Fibroblast of lung (primary cell): ENCODE results near the gene NFS1. TPM values are rescaled to one million over a fixed set of nuclear protein-coding genes. Genes with fewer than 3 reads are reported as not detected.

Source experiments
- DNase-seq, 2 donors: peaks; one replicate each; pipeline versions ENCODE4 v3.0.0 to v3.0.0-alpha.2; 2010; ENCODE audit warnings: low read depth in 2 of 2
- H2AFZ ChIP-seq: 2 replicates; pipeline ENCODE4 v1.5.1; 2012; ENCODE audit warnings: low read length, control low read depth, inconsistent platforms
- H3K27ac ChIP-seq: 2 replicates; pipeline ENCODE4 v1.5.1; 2011; ENCODE audit warnings: low read length, control low read depth; ENCODE audit not compliant: insufficient read depth
- H3K27me3 ChIP-seq: 2 replicates; pipeline ENCODE4 v1.5.1; 2011; ENCODE audit warnings: mild to moderate bottlenecking, low read length; ENCODE audit not compliant: control insufficient read depth, insufficient read depth
- H3K36me3 ChIP-seq: 2 replicates; pipeline ENCODE4 v1.5.1; 2011; ENCODE audit warnings: low read length; ENCODE audit not compliant: control insufficient read depth, insufficient read depth
- H3K4me1 ChIP-seq: 2 replicates; pipeline ENCODE4 v1.5.1; 2011; ENCODE audit warnings: low read length; ENCODE audit not compliant: control insufficient read depth, insufficient read depth; ENCODE audit errors: extremely low read depth
- H3K4me2 ChIP-seq: 2 replicates; pipeline ENCODE4 v1.5.1; 2011; ENCODE audit warnings: low read length, control low read depth; ENCODE audit not compliant: insufficient read depth; ENCODE audit errors: extremely low read depth
- H3K4me3 ChIP-seq, 4 experiments: fragments of 200-600 bp in 1 of 4; sonication (generic) in 1 of 4; replicated peaks in 1 of 4; 2 replicates each; pipeline ENCODE4 v1.5.1; 2011 to 2016; ENCODE audit warnings: low read length in 4 of 4, low read depth in 3 of 4, mild to moderate bottlenecking in 3 of 4, control low read depth in 2 of 4, inconsistent platforms in 1 of 4, mixed read lengths in 1 of 4; ENCODE audit not compliant: insufficient read depth in 1 of 4; ENCODE audit errors: control extremely low read depth in 1 of 4
- H3K79me2 ChIP-seq: 2 replicates; pipeline ENCODE4 v1.5.1; 2012; ENCODE audit warnings: mild to moderate bottlenecking, low read length, inconsistent platforms; ENCODE audit not compliant: control insufficient read depth, insufficient read depth
- H3K9ac ChIP-seq: 2 replicates; pipeline ENCODE4 v1.5.1; 2011; ENCODE audit warnings: mild to moderate bottlenecking, low read length, control low read depth; ENCODE audit not compliant: insufficient read depth
- H3K9me3 ChIP-seq: 2 replicates; pipeline ENCODE4 v1.5.1; 2012; ENCODE audit warnings: low read depth, low read length; ENCODE audit not compliant: control insufficient read depth, insufficient read depth
- H4K20me1 ChIP-seq: 2 replicates; pipeline ENCODE4 v1.5.1; 2011; ENCODE audit warnings: low read length; ENCODE audit not compliant: control insufficient read depth, insufficient read depth; ENCODE audit errors: extremely low read depth
- EZH2 ChIP-seq: IDR thresholded peaks from 2 replicates; pipeline ENCODE4 v1.5.1; 2012; ENCODE audit warnings: low read length, control low read depth, mild to moderate bottlenecking; ENCODE audit errors: missing control alignments
- polyA plus RNA-seq, 2 donors: library from polyadenylated mRNA; depleted of rRNA in 1 of 2; stranded (reverse) in 1 of 2; unstranded in 1 of 2; fragments of >200 nt; gene quantifications; 2 replicates each; pipeline ENCODE4 v1.2.1, GENCODE V29; 2011 to 2012; ENCODE audit warnings: missing spikeins in 1 of 2
- total RNA-seq: library from RNA; depleted of rRNA; stranded (reverse); fragments of >200 nt; gene quantifications from 2 replicates; pipeline ENCODE4 v1.2.1, GENCODE V29; 2014
- TF ChIP-seq, protein P1 (sequence below), 2 donors: IDR thresholded peaks in 1 of 2; conservative IDR thresholded peaks in 1 of 2; 1 replicate in 1 of 2; 2 replicates in 1 of 2; pipeline ENCODE4 v1.5.1; 2011 to 2012; ENCODE audit warnings: low read length in 2 of 2, control low read depth in 1 of 2, inconsistent platforms in 1 of 2, low read depth in 1 of 2, mild to moderate bottlenecking in 1 of 2

The NFS1 gene
- total and polyA plus RNA-seq, 2 donors (not counting 1 experiment from before 2014, with no cell fraction given) = 31.7 to 34.7 TPM

DNA sequence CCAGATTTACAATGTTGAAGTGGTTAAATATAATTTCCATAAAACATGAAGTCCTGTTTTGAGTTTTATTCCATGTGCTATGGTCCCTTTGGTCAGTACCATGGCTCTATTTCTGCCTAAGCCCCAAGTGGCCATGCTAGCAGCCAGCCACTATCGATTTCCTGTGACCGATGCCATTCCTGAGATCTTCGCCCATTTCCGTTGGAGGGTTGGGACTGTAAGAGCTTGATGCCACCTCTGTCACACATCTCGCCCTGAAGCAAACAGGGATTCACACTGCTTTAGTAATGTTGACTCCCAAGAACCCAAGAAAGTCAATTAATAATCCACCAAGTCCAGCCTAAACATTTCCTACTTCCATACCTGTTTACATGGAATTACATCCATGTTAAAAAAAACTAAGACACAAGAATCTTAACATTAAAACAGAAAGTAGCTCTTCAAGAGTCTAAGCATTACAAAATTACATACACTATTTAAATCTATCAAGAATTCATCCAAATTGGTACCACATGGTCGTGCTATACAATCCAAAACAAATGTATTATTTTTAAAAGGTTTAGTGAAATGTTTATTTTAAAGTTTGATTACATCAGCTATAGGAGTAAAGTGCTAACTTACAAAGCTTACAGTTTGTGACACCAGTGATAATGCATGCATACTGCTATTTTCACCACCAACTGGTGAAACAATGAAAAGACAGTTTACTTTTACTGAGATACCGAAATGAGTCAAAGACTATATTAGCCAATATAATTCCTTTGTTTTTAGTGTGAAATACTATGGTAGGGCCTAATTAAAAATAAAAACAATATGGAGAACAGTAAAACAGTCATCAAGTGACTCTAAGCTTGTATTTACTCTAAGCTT is 40.4 kb upstream of the NFS1 start:
- Histone ChIP-seq H3K79me2 (peaks cover 78% of the 10 kb centered on the region), H3K27ac (no peak overlapping the region), H3K4me3 (peak overlapping the region; percentile 93 to 97 (median 96)), H3K9ac (no peak overlapping the region), H3K27me3 (no peaks in the 10 kb centered on the region), H3K4me2 (peak overlapping the region; percentile 98), H4K20me1 (peaks cover 10% of the 10 kb centered on the region), H3K4me1 (peaks cover 7% of the 10 kb centered on the region), H2AFZ (no peak overlapping the region), H3K9me3 (no peaks in the 10 kb centered on the region), H3K36me3 (peaks cover 16% of the 10 kb centered on the region)
- TF ChIP-seq EZH2 = no peak
- TF ChIP-seq, protein P1, sequence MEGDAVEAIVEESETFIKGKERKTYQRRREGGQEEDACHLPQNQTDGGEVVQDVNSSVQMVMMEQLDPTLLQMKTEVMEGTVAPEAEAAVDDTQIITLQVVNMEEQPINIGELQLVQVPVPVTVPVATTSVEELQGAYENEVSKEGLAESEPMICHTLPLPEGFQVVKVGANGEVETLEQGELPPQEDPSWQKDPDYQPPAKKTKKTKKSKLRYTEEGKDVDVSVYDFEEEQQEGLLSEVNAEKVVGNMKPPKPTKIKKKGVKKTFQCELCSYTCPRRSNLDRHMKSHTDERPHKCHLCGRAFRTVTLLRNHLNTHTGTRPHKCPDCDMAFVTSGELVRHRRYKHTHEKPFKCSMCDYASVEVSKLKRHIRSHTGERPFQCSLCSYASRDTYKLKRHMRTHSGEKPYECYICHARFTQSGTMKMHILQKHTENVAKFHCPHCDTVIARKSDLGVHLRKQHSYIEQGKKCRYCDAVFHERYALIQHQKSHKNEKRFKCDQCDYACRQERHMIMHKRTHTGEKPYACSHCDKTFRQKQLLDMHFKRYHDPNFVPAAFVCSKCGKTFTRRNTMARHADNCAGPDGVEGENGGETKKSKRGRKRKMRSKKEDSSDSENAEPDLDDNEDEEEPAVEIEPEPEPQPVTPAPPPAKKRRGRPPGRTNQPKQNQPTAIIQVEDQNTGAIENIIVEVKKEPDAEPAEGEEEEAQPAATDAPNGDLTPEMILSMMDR (conservative IDR thresholded peaks at IDR 0.05 in 1 of 2, IDR thresholded peaks at IDR 0.05 in 1 of 2; ENCODE audit: low read depth in 1 of 2, low read length in 2 of 2) = peak in 1 of 2 donors; percentile 39
- peak; percentile 26 to 53 for DNase-seq

DNA sequence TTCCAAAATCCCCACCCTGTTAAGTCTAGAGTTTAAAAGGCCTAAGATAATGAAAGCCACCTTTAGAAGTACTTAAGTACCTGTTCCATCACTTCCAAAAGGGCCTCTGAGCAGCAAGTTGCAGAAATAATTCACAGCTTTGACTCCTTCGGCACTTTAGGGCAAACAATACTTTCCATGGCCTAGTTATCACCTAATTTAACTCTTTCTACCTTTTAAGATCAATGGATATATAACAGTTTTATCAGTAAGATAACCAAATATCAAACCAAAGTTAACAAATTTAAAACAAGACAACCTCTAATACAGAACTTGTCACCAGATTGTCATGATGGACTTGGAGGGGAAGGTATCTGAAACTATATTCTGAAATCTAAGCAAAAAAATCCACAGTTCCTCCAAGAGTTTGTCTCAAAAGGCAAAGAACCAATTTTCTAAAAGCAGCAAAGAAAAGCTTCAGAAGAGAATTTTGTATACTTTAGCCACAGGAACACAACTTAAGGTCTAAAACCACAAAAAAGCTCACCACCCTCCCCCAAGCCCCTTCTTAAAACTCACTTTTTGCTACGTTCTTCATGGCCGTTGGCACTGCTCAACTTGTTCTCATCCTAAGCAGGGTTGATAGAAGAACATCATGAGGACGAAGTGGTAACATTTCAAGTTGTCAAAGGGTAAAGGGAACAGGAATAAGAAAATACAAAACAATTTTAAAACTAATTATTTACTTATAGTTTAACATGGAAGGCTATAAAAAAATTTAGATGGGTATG is 39.4 kb upstream of the NFS1 start:
- TF ChIP-seq, protein P1 (conservative IDR thresholded peaks at IDR 0.05 in 1 of 2, IDR thresholded peaks at IDR 0.05 in 1 of 2; ENCODE audit: low read depth in 1 of 2, low read length in 2 of 2) = no peak
- TF ChIP-seq EZH2 = no peak
- no peaks in the 10 kb centered on the region for H3K9me3 ChIP-seq
- peaks cover 18% of the 10 kb centered on the region for H3K36me3 ChIP-seq
- peaks cover 7% of the 10 kb centered on the region for H3K4me1 ChIP-seq
- peaks cover 88% of the 10 kb centered on the region for H3K79me2 ChIP-seq
- H3K9ac ChIP-seq = no peak overlapping the region
- H4K20me1 ChIP-seq = peaks cover 10% of the 10 kb centered on the region
- no peak for DNase-seq
- H3K4me2 ChIP-seq = peak overlapping the region; percentile 98
- no peak overlapping the region for H3K27ac ChIP-seq
- no peak overlapping the region for H2AFZ ChIP-seq
- peak overlapping the region in 2 of 4 experiments; percentile 32 to 46 for H3K4me3 ChIP-seq
- no peaks in the 10 kb centered on the region for H3K27me3 ChIP-seq

DNA sequence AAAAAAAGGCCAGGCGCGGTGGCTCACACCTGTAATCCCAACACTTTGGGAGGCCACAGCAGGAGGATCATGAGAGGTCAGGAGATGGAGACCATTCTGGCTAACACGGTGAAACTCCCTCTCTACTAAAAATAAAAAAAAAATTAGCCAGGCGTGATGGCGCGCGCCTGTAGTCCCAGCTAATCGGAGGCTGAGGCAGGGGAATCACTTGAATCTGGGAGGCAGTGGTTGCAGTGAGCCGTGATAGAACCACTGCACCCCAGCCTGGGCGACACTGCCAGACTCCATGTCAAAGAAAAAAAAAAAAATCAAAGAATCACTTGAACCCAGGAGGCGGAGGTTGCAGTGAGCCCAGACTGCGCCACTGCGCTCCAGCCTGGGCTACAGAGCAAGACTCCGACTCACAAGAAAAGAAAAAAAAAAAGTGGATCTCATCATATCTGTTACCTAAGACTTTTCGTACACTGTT is 38.7 kb upstream of the NFS1 start:
- Histone ChIP-seq H2AFZ (no peak overlapping the region), H3K36me3 (peaks cover 18% of the 10 kb centered on the region), H3K9me3 (no peaks in the 10 kb centered on the region), H3K4me2 (peak overlapping the region; percentile 6), H3K4me1 (peaks cover 4% of the 10 kb centered on the region), H3K79me2 (peaks cover 93% of the 10 kb centered on the region), H4K20me1 (peaks cover 10% of the 10 kb centered on the region), H3K27me3 (no peaks in the 10 kb centered on the region), H3K27ac (no peak overlapping the region), H3K4me3 (no peak overlapping the region), H3K9ac (no peak overlapping the region)
- DNase-seq = no peak
- no peak for TF ChIP-seq EZH2
- TF ChIP-seq, protein P1 (conservative IDR thresholded peaks at IDR 0.05 in 1 of 2, IDR thresholded peaks at IDR 0.05 in 1 of 2; ENCODE audit: low read depth in 1 of 2, low read length in 2 of 2) = no peak
